HepG2 (cell line): ENCODE data around the gene SERBP1. TPM values are rescaled to one million over a fixed set of nuclear protein-coding genes. Genes with fewer than 3 reads are reported as not detected.

Experiments used
- ATAC-seq: fragments of 200-7000 bp; cut with Tn5 transposase; 3 replicates; pipeline ENCODE4 v1.9.1; 2020; ENCODE audit warnings: mild to moderate bottlenecking, moderate library complexity
- BruUV-seq: library from RNA; stranded (reverse); fragments of 400-500 nt; replicated peaks from 2 replicates; lab custom pipeline; 2021; lab: Mats Ljungman, UMichigan
- CTCF ChIA-PET: fragments of 300-600 bp; formaldehyde crosslinking; extraction: SDS; loops from one replicate; lab custom pipeline; 2021; ENCODE audit warnings: low total read pairs, inconsistent platforms, low intra/inter-chr PET ratio; lab: Yijun Ruan, JAX
- POLR2A ChIA-PET: fragments of 350-600 bp; sonication (Branson Sonifier 250); formaldehyde crosslinking; loops from one replicate; lab custom pipeline; 2020; ENCODE audit warnings: antibody characterized with exemption, inconsistent platforms; lab: Yijun Ruan, JAX
- DNase-seq: peaks from one replicate; pipeline ENCODE4 v3.0.0-alpha.2; 2015; ENCODE audit warnings: low spot score
- FAIRE-seq: peaks from 3 replicates; lab custom pipeline; 2011; peaks lifted over from hg19 to GRCh38; lab: Jason Lieb, UNC
- H2AFZ ChIP-seq: one replicate; pipeline ENCODE4 v1.6.1; 2011; ENCODE audit warnings: low read length, inconsistent platforms
- H3K27ac ChIP-seq: fragments of 300-600 bp; 3 replicates; pipeline ENCODE4 v1.8.0; 2011; ENCODE audit warnings: mixed run types, mild to moderate bottlenecking, mixed read lengths, low read length, inconsistent platforms; ENCODE audit not compliant: insufficient read depth; ENCODE audit errors: extremely low read length
- H3K27me3 ChIP-seq, 2 experiments: fragments of 200-600 bp in 1 of 2; 2 replicates in 1 of 2; 3 replicates in 1 of 2; pipeline versions ENCODE4 v1.6.0 to v1.8.0; 2011; ENCODE audit warnings: low read length in 2 of 2, mild to moderate bottlenecking in 2 of 2, moderate library complexity in 2 of 2, inconsistent platforms in 1 of 2; ENCODE audit not compliant: insufficient read depth in 2 of 2, control insufficient read depth in 1 of 2
- H3K36me3 ChIP-seq, 2 experiments: fragments of 200-600 bp in 1 of 2; replicated peaks in 1 of 2; 2 replicates in 1 of 2; 3 replicates in 1 of 2; pipeline versions ENCODE4 v1.5.1 to v1.8.0; 2011; ENCODE audit warnings: low read length in 2 of 2, inconsistent platforms in 1 of 2; ENCODE audit not compliant: insufficient read depth in 2 of 2, control insufficient read depth in 1 of 2
- H3K4me1 ChIP-seq: 2 replicates; pipeline ENCODE4 v1.5.1; 2012; ENCODE audit warnings: low read length, inconsistent platforms; ENCODE audit not compliant: insufficient read depth
- H3K4me2 ChIP-seq: 2 replicates; pipeline ENCODE4 v1.6.0; 2011; ENCODE audit warnings: low read depth, low read length, inconsistent platforms
- H3K4me3 ChIP-seq, 3 experiments: fragments of 200-600 bp in 1 of 3; sonication (generic), shearing (Covaris generic) in 1 of 3; replicated peaks in 1 of 3; 2 replicates each; pipeline ENCODE4 v1.5.1; 2011 to 2016; ENCODE audit warnings: low read length in 3 of 3, inconsistent platforms in 2 of 3, low read depth in 2 of 3, mild to moderate bottlenecking in 2 of 3, control low read depth in 1 of 3, mixed read lengths in 1 of 3; ENCODE audit not compliant: insufficient read depth in 1 of 3
- H3K79me2 ChIP-seq: one replicate; pipeline ENCODE4 v1.6.1; 2011; ENCODE audit warnings: low read length, inconsistent platforms; ENCODE audit not compliant: insufficient read depth
- H3K9ac ChIP-seq: 2 replicates; pipeline ENCODE4 v1.6.0; 2011; ENCODE audit warnings: mild to moderate bottlenecking, low read depth, low read length, inconsistent platforms; ENCODE audit not compliant: insufficient read depth
- H3K9me3 ChIP-seq: 2 replicates; pipeline ENCODE4 v1.5.1; 2012; ENCODE audit warnings: mild to moderate bottlenecking, low read length
- H4K20me1 ChIP-seq: 2 replicates; pipeline ENCODE4 v1.6.0; 2011; ENCODE audit warnings: inconsistent platforms, mild to moderate bottlenecking, low read length, moderate library complexity; ENCODE audit not compliant: insufficient read depth
- HOXD1 ChIP-seq: sonication (generic); formaldehyde crosslinking; IDR thresholded peaks from 2 replicates; pipeline ENCODE4 v1.5.0; 2020; ENCODE audit warnings: missing genetic modification reagents
- MYC ChIP-seq: sonication (generic); formaldehyde crosslinking; IDR thresholded peaks from 2 replicates; pipeline ENCODE4 v1.9.0; 2021; ENCODE audit warnings: missing genetic modification reagents, borderline replicate concordance
- SRY ChIP-seq: sonication (generic); formaldehyde crosslinking; IDR thresholded peaks from 2 replicates; pipeline ENCODE4 v1.8.0; 2022; ENCODE audit warnings: mild to moderate bottlenecking, missing genetic modification reagents
- TBP ChIP-seq: sonication (generic); formaldehyde crosslinking; IDR thresholded peaks from 2 replicates; pipeline ENCODE4 v1.5.0; 2020; ENCODE audit warnings: missing genetic modification reagents
- ZBTB21 ChIP-seq: sonication (generic); formaldehyde crosslinking; IDR thresholded peaks from 2 replicates; pipeline ENCODE4 v1.4.0; 2020; ENCODE audit warnings: missing genetic modification reagents
- ZC3H4 ChIP-seq: sonication (generic); formaldehyde crosslinking; IDR thresholded peaks from 2 replicates; pipeline ENCODE4 v1.4.0; 2020; ENCODE audit warnings: missing genetic modification reagents, borderline replicate concordance
- ZNF253 ChIP-seq: sonication (generic); formaldehyde crosslinking; IDR thresholded peaks from 2 replicates; pipeline ENCODE4 v1.8.0; 2022; ENCODE audit warnings: mild to moderate bottlenecking, missing genetic modification reagents, borderline replicate concordance
- ZNF264 ChIP-seq: sonication (generic); formaldehyde crosslinking; IDR thresholded peaks from 2 replicates; pipeline ENCODE4 v1.4.0; 2020; ENCODE audit warnings: missing genetic modification reagents
- ZNF607 ChIP-seq: sonication (generic); formaldehyde crosslinking; IDR thresholded peaks from 2 replicates; pipeline ENCODE4 v1.5.1; 2020; ENCODE audit warnings: missing genetic modification reagents, mild to moderate bottlenecking, borderline replicate concordance
- WGBS: methylation state at CpG from one replicate; pipeline ENCODE4 v1.1.6; 2017; ENCODE audit warnings: low lambda C conversion rate; 5-methylcytosine and 5-hydroxymethylcytosine counted together
- in situ Hi-C: cut with HindIII; loops from 2 replicates; pipeline ENCODE4 v1.10.0; 2017; ENCODE audit warnings: low pct_unique_long_range_greater_than_20kb; ENCODE audit not compliant: extremely low pct_ligation_motif_present
- intact Hi-C: fragments of 100-400 bp; cut with micrococcal nuclease; formaldehyde crosslinking; loops from one replicate; pipeline ENCODE4 v1.10.0; 2022; ENCODE audit not compliant: unreplicated experiment
- polyA plus RNA-seq, 8 experiments: library from polyadenylated mRNA; depleted of rRNA in 3 of 8; stranded (reverse) in 7 of 8; unstranded in 1 of 8; fragments of >200 nt; fragmentation: Illumina TruSeq in 4 of 8; extraction: Trizol in 4 of 8; gene quantifications; 2 replicates each; pipeline versions ENCODE4 v1.2.1 to v1.2.3, GENCODE V29; 2011 to 2016; ENCODE audit warnings: low read depth in 4 of 8, missing spikeins in 1 of 8, mixed read lengths in 1 of 8; ENCODE audit not compliant: insufficient read depth in 1 of 8
- total RNA-seq, 5 experiments: library from RNA; depleted of rRNA; stranded (reverse); fragments of >200 nt; fragmentation: Illumina TruSeq; extraction: Trizol; gene quantifications; 2 replicates each; pipeline ENCODE4 v1.2.3, GENCODE V29; 2016; ENCODE audit warnings: low read depth in 1 of 5
- TF ChIP-seq, protein P1 (sequence below): sonication (generic); formaldehyde crosslinking; IDR thresholded peaks from 2 replicates; pipeline ENCODE4 v1.5.0; 2020; ENCODE audit warnings: mild to moderate bottlenecking, missing genetic modification reagents
- TF ChIP-seq, protein P2 (sequence below): sonication (generic); formaldehyde crosslinking; IDR thresholded peaks from 2 replicates; pipeline ENCODE4 v1.4.0; 2020; ENCODE audit warnings: missing genetic modification reagents, low read depth, mild to moderate bottlenecking, borderline replicate concordance
- TF ChIP-seq, protein P3 (sequence below): sonication (generic); formaldehyde crosslinking; IDR thresholded peaks from 2 replicates; pipeline ENCODE4 v1.8.1; 2023; ENCODE audit warnings: mild to moderate bottlenecking, moderate library complexity, missing genetic modification reagents

The SERBP1 gene
- total and polyA plus RNA-seq, 2 of the 13 experiments (the other 11 are each of a cell fraction or from before 2014, with no cell fraction given), result 175 to 281 TPM

DNA sequence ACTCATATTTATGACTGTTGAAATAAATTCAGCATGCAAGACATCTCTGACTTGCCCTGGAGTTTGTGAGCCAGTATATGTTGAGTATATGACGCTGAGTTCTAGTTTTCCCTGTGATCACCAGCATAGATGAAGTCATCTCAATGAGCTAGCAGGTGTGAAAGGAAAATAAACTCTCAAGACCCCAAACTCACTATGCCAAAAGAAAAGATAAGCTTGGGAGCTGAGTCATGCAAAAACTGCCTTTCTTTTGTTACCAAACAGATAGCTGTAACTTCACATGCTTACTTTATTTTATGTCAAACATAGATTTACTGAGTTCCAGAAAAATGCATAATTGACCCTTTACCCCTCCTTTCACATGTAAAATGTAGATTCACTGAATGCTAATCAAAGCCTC lies 52.9 kb downstream of the SERBP1 start:
- POLR2A ChIA-PET, result no interaction called here
- BruUV-seq, result no TSS peak
- 33% methylated on average over 1 of the region's 1 CpG for WGBS

DNA sequence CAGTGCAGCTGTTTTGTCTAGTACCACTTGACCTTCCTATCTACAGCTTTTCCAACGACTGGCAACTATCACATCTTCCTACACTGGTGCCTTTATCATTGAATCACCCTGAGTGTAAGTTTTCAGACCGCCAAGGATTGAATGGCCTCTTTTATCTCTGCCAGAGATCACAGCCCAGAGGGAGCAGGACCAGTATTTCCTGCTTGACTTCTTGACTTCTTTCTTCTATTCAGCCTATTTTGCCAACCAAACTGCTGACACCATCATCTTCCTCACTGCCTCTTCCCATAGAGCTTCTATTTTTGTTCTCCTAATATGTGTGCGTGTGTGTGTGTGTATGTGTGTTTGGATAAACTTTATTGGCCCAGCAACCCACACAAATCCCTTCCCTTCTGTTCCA lies 53.8 kb downstream of the SERBP1 start:
- WGBS, result 36% methylated on average over 3 of the region's 3 CpGs
- CTCF ChIA-PET, result no interaction called here
- Histone ChIP-seq H3K9me3 (no peaks in the 10 kb centered on the region), H3K4me1 (no peaks in the 10 kb centered on the region), H3K27me3 (no peaks in the 10 kb centered on the region), H3K36me3 (no peaks in the 10 kb centered on the region), H4K20me1 (no peaks in the 10 kb centered on the region), H3K9ac (no peak overlapping the region), H3K4me3 (no peak overlapping the region), H3K27ac (no peak overlapping the region), H2AFZ (no peak overlapping the region), H3K79me2 (no peaks in the 10 kb centered on the region), H3K4me2 (no peak overlapping the region)
- intact Hi-C loops (no loop called here), in situ Hi-C loops (no loop called here)
- POLR2A ChIA-PET, result no interaction called here
- DNase-seq (no peak), ATAC-seq (no peak), FAIRE-seq (no peak)
- TF ChIP-seq HOXD1 (CRISPR knock-in tag), result no peak
- TF ChIP-seq ZNF607, result no peak
- TF ChIP-seq ZNF264 (CRISPR knock-in tag), result no peak
- TF ChIP-seq, protein P1, sequence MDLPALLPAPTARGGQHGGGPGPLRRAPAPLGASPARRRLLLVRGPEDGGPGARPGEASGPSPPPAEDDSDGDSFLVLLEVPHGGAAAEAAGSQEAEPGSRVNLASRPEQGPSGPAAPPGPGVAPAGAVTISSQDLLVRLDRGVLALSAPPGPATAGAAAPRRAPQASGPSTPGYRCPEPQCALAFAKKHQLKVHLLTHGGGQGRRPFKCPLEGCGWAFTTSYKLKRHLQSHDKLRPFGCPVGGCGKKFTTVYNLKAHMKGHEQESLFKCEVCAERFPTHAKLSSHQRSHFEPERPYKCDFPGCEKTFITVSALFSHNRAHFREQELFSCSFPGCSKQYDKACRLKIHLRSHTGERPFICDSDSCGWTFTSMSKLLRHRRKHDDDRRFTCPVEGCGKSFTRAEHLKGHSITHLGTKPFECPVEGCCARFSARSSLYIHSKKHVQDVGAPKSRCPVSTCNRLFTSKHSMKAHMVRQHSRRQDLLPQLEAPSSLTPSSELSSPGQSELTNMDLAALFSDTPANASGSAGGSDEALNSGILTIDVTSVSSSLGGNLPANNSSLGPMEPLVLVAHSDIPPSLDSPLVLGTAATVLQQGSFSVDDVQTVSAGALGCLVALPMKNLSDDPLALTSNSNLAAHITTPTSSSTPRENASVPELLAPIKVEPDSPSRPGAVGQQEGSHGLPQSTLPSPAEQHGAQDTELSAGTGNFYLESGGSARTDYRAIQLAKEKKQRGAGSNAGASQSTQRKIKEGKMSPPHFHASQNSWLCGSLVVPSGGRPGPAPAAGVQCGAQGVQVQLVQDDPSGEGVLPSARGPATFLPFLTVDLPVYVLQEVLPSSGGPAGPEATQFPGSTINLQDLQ (CRISPR knock-in tag), result no peak
- TF ChIP-seq, protein P2, sequence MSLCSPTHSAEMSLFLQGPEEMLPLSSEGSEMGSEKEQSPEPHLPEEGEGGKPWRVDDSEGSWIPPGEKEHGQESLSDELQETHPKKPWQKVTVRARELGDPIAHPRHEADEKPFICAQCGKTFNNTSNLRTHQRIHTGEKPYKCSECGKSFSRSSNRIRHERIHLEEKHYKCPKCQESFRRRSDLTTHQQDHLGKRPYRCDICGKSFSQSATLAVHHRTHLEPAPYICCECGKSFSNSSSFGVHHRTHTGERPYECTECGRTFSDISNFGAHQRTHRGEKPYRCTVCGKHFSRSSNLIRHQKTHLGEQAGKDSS, result no peak
- TF ChIP-seq, protein P3, sequence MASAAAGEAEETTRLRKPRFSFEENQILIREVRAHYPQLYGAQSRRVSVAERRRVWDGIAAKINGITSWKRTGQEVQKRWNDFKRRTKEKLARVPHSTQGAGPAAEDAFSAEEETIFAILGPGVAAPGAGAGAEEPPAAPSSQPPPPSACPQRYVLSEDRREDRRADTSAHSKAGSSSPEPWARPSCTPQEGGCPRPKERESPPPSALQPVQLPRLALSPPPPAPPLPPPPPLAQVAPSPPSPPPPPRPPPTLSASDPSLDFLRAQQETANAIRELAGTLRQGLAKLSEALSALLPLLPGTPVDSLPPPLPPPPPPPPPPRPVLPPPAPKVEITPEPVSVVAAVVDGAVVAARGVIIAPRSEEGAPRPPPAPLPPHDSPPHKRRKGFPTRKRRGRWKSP (CRISPR knock-in tag), result no peak
- BruUV-seq, result no TSS peak

More for the DNA sequence above, 52.9 kb downstream of the SERBP1 start:
- no peak overlapping the region for H3K4me3 ChIP-seq
- no peaks in the 10 kb centered on the region for H3K9me3 ChIP-seq
- H4K20me1 ChIP-seq, result no peaks in the 10 kb centered on the region
- no peak for DNase-seq
- no peak overlapping the region for H3K4me2 ChIP-seq
- CTCF ChIA-PET, result no interaction called here
- no peak for TF ChIP-seq ZC3H4
- no peak for TF ChIP-seq TBP (CRISPR knock-in tag)
- no peak for TF ChIP-seq ZBTB21 (CRISPR knock-in tag)
- no peak for TF ChIP-seq MYC (CRISPR knock-in tag)
- no peak for TF ChIP-seq SRY (CRISPR knock-in tag)
- no peak for TF ChIP-seq ZNF253 (CRISPR knock-in tag)
- no peaks in the 10 kb centered on the region for H3K79me2 ChIP-seq
- H3K27ac ChIP-seq, result no peak overlapping the region
- no peak overlapping the region for H3K9ac ChIP-seq
- no peaks in the 10 kb centered on the region for H3K36me3 ChIP-seq
- H3K4me1 ChIP-seq, result no peaks in the 10 kb centered on the region
- intact Hi-C loops (no loop called here), in situ Hi-C loops (no loop called here)
- no peaks in the 10 kb centered on the region for H3K27me3 ChIP-seq
- ATAC-seq, result no peak
- FAIRE-seq, result no peak
- H2AFZ ChIP-seq, result no peak overlapping the region
